ENCODE data around the gene ITK. TPM values are rescaled to one million over a fixed set of nuclear protein-coding genes. Genes with fewer than 3 reads are reported as not detected.
"Not testable (repeated sequence)": the region's sequence is repeated elsewhere in the genome, so short reads cannot be mapped to it uniquely, and the experiment has no call there.

ITK gene
- total RNA-seq, 1 donor from 2014 or later, result not detected

- not testable (repeated sequence) for DNase-seq (ENCODE audit: low read depth, low spot score)
Measured at GRCh38 chr5:157210652-157211051, 30.0 kb downstream of the ITK start.

DNA sequence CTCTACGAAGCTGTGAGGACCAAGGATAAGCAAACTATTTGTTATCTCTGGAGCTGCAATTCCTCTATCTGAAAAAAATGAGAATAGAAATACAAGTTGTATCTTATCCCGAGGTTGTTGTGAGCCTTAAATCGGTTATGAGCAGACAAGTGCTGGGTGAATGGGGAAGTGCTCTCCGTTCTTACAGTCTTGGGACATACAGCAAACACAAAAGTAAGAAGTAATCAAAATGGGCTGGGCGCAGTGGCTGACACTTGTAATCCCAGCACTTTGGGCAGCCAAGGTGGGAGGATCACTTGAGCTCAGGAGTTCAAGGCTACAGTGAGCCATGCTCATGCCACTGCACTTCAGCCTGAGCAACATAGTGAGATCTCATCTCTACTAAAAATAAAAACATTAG is 31.7 kb downstream of the ITK start:
- no peak for DNase-seq (ENCODE audit: low read depth, low spot score)

GRCh38 chr5:157213527-157214243 is 33.0 kb downstream of the ITK start:
- DNase-seq (ENCODE audit: low read depth, low spot score), result no peak

DNA sequence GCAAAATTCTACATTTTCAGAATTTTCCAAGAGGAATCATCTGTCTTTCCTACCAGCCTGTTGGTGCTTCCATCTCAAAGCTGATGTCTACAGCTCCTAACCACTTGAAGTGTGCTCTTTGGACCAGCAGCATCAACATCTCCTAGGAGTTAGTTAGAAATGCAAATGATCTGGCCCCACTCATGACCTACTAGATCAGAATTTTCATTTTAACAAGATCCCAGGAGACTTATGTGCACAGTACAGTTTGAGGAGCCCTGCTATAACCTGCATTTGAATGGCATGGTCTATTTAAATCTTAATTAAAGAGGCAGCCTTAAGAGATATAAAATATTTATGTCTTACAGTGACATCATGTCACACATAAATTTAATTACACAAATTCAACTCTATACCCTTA is 33.8 kb downstream of the ITK start:
- DNase-seq (ENCODE audit: low read depth, low spot score), result no peak

GRCh38 chr5:157214861-157215513 is 34.3 kb downstream of the ITK start:
- no peak for DNase-seq (ENCODE audit: low read depth, low spot score)

DNA sequence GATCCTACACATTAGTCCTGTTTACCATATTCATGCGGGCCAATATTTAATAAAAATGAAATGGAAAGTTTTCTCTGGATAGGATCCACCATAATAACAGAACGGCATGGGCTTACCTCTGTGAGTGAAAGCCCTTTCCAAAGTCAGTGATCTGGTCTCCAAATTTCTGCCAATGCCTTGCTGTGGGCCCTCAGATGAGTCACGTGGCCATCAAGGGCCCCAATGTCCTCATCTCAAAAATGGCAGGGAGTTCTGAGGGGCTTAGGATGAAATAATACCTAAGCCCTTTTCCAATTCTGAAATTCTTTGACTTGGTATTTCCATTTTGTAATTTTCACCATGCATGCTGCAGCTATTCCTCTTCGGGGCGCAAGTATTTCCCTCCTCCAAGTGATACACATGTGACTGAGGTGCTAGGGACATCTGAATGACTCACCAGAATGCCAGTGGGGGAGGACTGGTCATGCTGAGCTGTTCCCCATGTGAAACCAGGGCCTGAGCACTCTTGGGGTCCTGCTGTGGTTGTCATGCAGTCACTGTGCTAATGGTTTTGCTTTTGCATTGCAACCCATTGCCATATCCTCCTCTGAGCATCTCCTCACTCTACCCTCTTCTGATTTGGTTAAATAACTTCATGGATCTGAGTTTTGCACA is 35.0 kb downstream of the ITK start:
- DNase-seq (ENCODE audit: low read depth, low spot score), result no peak

DNA sequence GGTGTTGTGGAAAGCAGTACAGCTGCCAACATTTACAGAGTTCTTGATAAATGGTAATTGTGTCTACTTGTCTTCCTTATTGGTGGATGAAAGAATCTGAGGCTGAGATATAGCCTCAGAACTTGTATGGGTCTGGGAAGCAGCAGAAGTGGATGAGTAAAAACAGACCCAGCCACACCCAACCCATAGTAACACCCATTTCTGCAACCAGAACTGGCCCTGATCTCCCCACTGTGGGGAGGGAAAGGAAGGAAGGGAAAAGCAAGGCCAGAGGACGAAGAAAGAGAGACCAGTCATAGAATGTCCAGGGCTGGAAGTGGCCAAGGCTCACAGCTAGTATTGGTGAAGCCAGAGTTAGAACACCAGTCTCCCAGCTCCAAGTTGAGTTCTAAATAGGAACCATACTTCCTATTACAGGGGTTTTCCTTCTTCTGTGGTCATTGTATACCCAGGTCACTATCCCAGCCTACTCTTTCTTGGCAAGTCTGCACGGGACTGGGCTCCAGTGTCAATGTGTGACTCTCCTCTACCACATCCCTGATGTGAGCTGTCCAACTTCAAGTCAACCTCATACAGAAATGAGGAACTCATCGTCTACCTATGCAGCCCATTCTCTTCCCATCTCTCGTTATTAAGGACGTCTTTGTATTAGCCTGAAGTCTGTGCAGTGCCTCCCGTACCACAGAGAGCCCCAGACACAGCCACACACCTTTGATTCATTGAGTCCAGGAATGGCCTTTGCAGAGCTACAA is 35.9 kb downstream of the ITK start:
- no peak for DNase-seq (ENCODE audit: low read depth, low spot score)

DNA sequence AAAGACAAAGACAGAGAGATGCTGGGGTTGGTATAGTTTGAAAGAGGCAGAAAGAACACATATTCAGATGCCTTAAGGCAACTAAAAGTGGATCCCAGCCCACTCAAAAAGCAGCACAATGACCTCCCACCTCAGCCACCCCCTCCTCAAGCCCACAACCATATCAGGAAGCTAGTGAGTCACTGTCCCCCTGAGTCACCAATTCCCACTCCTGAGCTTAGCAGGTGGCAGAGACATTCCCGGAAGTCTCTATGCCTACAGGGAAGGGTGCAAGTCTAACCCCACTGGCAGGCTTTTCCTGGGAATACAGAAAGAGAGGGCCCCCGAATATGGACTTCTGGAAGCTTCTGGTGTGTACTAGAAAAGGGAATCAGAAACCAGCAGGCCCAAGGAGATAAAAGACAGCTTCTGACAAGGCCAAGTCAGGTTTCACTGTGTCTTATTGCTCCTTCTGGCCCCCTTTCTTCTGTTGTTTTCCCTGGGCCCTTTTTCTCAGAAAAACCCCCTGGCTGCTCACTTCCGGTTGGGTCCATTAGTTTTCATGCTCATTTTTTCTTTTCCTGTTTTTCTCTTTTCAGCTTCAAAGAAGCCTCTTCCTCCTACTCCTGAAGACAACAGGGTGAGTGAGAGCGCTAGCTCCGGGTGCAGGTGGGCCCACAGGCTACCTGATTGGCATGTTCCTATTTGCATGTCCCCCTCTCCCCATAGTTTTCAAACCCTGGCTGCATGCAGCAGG is 36.8 kb downstream of the ITK start:
- DNase-seq (ENCODE audit: low read depth, low spot score), result no peak

DNA sequence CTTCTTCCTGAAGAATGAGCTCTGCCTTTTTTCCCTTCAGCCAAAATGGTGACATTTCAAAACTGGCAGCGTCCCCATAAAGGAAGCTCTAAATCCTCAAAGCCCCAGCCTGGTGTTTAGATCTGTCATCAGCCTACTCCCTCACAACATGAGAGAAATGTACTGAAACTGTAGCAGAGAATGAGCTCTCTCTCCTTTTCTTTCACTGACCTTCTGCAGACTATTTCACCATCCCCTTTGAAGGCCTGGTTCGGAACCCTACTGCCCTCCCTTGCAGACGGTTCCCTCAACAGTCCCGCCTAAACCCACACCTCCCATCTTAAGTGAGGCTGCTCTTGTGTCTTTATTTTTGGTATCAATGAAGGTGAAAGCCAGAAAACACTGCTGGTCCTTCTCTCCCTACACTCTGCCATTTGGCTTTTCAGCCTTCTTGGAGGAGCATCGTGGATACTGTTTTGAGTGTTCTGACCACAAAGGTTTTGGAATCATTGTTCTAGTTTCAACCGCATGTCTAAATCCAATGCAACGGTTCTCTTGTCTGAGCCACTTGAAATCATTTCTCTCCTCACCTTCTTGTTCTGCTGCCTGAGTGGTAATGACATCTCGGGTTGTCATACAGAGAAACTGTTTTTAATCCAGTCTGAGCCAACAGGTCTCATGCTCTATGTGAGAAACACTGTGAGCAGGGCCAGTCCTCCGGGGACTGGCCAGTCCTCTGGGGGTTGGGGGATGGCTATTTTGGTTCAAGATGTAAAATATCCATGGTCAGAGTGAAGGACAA is 39.0 kb downstream of the ITK start:
- DNase-seq (ENCODE audit: low read depth, low spot score), result no peak

DNA sequence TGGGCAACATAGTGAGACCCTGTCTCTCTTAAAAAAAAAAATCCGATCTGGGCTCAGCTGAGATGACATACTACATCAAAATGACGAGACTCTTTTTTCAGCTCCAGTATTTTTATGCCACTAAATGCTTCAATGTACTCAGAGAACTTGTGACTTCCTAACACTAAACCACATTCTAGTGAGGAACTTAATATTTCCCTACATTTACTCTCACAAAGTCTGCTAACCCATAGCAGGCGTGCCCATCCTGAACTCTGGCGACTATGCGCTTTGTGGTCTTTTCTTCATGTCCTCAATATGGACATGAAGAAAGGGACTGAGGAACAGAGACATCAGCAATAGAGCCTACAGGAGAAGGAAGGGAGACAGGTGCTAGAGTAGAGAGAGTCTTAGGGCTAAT is 41.3 kb downstream of the ITK start:
- DNase-seq (ENCODE audit: low read depth, low spot score), result no peak

DNA sequence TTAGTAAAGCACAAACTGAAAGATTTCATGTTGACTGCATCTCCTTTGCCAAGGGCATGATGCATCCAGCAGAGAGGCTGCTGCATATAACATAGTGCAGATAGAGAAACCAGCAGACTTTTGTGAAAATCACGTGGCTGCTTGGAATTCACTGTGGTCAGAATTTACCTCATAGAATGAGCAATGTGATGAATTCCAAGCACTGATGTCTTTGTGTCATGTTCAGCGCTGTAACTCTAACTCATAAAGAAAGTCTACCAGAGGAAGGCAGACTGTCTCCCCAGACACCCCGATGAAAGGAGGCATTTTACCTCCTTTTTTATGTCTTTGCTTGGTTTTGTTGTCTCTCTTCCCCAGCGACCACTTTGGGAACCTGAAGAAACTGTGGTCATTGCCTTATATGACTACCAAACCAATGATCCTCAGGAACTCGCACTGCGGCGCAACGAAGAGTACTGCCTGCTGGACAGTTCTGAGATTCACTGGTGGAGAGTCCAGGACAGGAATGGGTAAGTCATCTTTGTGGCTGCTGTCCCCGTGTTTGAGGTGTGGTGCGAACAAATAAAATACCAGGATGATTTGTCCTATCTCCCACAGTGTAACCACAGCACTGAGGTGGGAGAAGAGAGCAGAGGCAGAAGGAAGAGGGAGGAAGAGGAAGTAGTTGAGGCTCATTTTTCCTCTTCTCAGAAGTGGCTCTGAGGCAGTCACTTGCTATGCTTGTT is 42.0 kb downstream of the ITK start:
- no peak for DNase-seq (ENCODE audit: low read depth, low spot score)

GRCh38 chr5:157225469-157226422 is 45.1 kb downstream of the ITK start:
- no peak for DNase-seq (ENCODE audit: low read depth, low spot score)

GRCh38 chr5:157230610-157231009 is 50.0 kb downstream of the ITK start:
- no peak for DNase-seq (ENCODE audit: low read depth, low spot score)

DNA sequence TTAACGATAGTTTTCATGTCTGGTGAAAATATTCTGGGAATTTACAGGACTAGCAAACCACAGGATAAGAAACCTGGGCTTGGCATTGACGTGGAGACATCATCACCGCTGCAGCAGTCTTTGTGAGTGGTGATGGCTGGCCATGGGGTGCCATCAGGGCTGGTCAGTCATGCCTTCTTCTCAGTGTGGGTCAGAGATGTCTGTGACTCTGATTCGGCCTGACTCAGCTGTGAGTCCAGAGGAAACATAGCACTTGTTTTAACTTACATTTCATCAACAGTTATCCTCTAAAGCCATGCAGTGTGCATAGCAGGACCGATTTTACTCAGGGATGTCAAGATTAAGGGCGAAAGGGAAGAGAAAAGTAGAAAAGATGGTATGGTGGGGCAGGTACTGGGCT is 52.1 kb downstream of the ITK start:
- no peak for DNase-seq (ENCODE audit: low read depth, low spot score)

GRCh38 chr5:157233515-157233914 is 52.9 kb downstream of the ITK start:
- DNase-seq (ENCODE audit: low read depth, low spot score), result no peak

- no peak for DNase-seq (ENCODE audit: low read depth, low spot score)
Measured at GRCh38 chr5:157236423-157236822, 55.8 kb downstream of the ITK start.

- DNase-seq (ENCODE audit: low read depth, low spot score), result no peak
Measured at GRCh38 chr5:157241483-157241882, 60.8 kb downstream of the ITK start.

DNA sequence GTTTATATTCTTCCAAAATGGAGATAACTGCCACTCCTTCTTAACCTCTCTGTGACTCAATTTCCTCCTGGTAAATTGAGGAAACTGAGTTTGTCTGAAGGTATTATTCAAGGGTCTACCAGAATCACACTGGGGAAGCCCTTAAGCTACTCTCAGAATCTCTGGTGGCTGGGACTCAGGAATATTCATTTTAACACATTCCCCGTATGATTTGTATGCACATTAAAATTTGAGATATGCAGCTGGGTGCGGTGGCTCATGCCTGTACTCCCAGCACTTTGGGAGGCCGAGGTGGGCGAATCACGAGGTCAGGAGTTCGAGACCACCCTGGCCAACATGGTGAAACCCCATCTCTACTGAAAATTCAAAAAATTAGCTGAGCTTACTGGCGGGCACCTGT is 64.1 kb downstream of the ITK start:
- not testable (repeated sequence) for DNase-seq (ENCODE audit: low read depth, low spot score)

GRCh38 chr5:157245476-157245875 is 64.8 kb downstream of the ITK start:
- no peak for DNase-seq (ENCODE audit: low read depth, low spot score)
